ENCODE data around the gene PLEKHG5. TPM values are rescaled to one million over a fixed set of nuclear protein-coding genes. Genes with fewer than 3 reads are reported as not detected.

The PLEKHG5 gene
- total and polyA plus RNA-seq, 10 of the 15 experiments (the other 5 are each of a cell fraction or from before 2014, with no cell fraction given): 0.04 to 1.1 (median 0.18) TPM; not detected in 1

GRCh38 chr1:6424619-6425593 lies 66.6 kb downstream of the PLEKHG5 start, which contains the start of gene ESPN (continued):
- TF ChIP-seq SMAD1 (IDR thresholded peaks at IDR 0.05; ENCODE audit: low read depth, partially characterized antibody) (no peak), NRF1 (conservative IDR thresholded peaks at IDR 0.05; ENCODE audit: low read depth, low read length) (no peak), ZBTB11 (CRISPR knock-in tag; IDR thresholded peaks at IDR 0.05) (no peak), IRF4 (IDR thresholded peaks at IDR 0.05; ENCODE audit: low read depth, low read length) (no peak), STAT3 (IDR thresholded peaks at IDR 0.05; ENCODE audit: low read depth, low read length) (no peak), CEBPB (IDR thresholded peaks at IDR 0.05; ENCODE audit: borderline replicate concordance in 1 of 2, low read depth in 2 of 2, low read length in 2 of 2) (no peak), RELA (IDR thresholded peaks at IDR 0.05; ENCODE audit: borderline replicate concordance, partially characterized antibody) (no peak), E4F1 (IDR thresholded peaks at IDR 0.05; ENCODE audit: borderline replicate concordance, partially characterized antibody) (no peak), ATF2 (IDR thresholded peaks at IDR 0.05; ENCODE audit: low read length) (no peak), RAD21 (IDR thresholded peaks at IDR 0.05; ENCODE audit: insufficient read depth, low read depth, low read length) (no peak), KLF5 (IDR thresholded peaks at IDR 0.05; ENCODE audit: partially characterized antibody) (no peak), TCF12 (IDR thresholded peaks at IDR 0.05; ENCODE audit: low read depth, low read length) (no peak), BHLHE40 (IDR thresholded peaks at IDR 0.05; ENCODE audit: borderline replicate concordance in 1 of 2, low read depth in 2 of 2, low read length in 1 of 2) (peak in 1 of 2 experiments; percentile 77; a peak in 2 of 4 replicates), NR2C2 (IDR thresholded peaks at IDR 0.05; ENCODE audit: borderline replicate concordance, control insufficient read depth, insufficient read length, low read depth) (no peak), IKZF1 (conservative IDR thresholded peaks at IDR 0.05) (peak; percentile 89)

Measured in GM12878 (cell line).